CD4-positive, alpha-beta T cell treated with Interleukin-6 at 100 ng/mL for 8 hours (primary cell): ENCODE measurements around the gene FOXL3.

Experiments
- DNase-seq: peaks from one replicate; pipeline ENCODE4 v3.0.0-alpha.2; 2020; ENCODE audit warnings: mixed read lengths, low spot score

FOXL3 gene

GRCh38 chr7:338295-339061 lies 48.5 kb downstream of the FOXL3 start:
- no peak for DNase-seq

GRCh38 chr7:339062-339342 lies 49.0 kb downstream of the FOXL3 start:
- no peak for DNase-seq

GRCh38 chr7:339696-340095 lies 49.7 kb downstream of the FOXL3 start:
- no peak for DNase-seq

- no peak for DNase-seq
Observed at GRCh38 chr7:340200-340937, 50.4 kb downstream of the FOXL3 start.
